AG09309 (cell line): ENCODE measurements around the gene OPRM1.
"Not testable (repeated sequence)": the region's sequence is repeated elsewhere in the genome, so short reads cannot be mapped to it uniquely, and the experiment has no call there.

Experiments
- DNase-seq: peaks from one replicate; pipeline ENCODE4 v3.0.0-alpha.2; 2010; ENCODE audit warnings: low read depth
- H3K4me3 ChIP-seq: 2 replicates; pipeline ENCODE4 v1.5.1; 2011; ENCODE audit warnings: mild to moderate bottlenecking, low read depth, low read length, moderate library complexity; ENCODE audit not compliant: control insufficient read depth
- CTCF ChIP-seq: IDR thresholded peaks from 2 replicates; pipeline ENCODE4 v1.5.1; 2011; ENCODE audit warnings: mild to moderate bottlenecking, low read depth, low read length, inconsistent platforms; ENCODE audit not compliant: insufficient read depth, control insufficient read depth; ENCODE audit errors: missing control alignments

OPRM1 gene

GRCh38 chr6:154071711-154072110 lies 32.7 kb downstream of the OPRM1 start:
- no peak for DNase-seq
- H3K4me3 ChIP-seq = no peak overlapping the region
- no peak for TF ChIP-seq CTCF

DNA sequence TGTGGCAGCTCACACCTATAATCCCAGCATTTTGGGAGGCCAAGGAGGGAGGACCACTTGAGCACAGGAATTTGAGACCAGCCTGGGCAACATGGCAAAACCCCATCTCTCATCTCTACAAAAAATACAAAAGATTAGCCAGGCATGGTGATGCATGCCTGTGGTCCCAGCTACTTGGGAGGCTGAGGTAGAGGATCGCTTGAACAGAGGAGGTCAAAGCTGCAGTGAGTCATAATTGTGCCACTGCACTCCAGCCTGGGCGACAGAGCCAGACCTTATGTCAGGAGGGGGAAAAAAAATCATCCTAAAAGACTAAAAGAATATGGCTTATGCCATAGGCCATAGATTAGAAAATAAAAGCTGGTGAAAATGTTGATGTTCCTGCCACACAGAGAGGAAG lies 39.6 kb downstream of the OPRM1 start:
- not testable (repeated sequence) for DNase-seq, H3K4me3 ChIP-seq

DNA sequence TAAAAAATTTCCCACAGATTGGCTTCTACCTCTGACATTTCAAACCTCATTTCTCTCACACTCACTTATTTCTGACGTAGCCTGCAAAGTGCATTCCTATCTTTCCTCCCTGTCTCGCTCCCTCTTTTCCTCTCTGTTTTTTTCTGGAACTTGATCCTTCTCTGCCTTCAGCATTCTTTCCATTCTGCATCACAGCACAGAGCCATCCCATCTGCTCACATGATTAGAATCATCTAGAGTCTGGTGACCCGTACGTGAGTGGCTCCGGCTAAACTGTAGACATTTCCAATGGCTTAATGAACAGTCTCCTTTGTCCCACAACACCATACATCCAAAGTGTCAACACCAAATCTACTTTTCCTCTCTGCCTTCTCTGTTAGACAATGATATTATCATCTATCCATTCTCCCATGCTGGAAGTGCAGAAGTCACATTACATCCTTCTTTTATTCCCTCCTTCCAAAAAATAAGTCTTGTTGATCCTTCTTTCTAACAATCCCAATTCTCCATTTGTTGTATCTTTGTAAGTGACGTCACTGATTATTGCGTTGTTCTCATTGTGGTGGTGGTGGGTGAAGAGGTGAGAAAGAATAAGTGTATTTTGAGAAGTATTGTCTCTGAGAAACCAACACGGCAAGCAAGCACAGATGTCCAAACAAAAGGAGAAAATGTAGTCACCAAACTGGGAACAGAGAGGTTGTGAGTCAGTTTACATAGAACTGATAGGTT lies 41.6 kb downstream of the OPRM1 start:
- TF ChIP-seq CTCF = no peak

DNA sequence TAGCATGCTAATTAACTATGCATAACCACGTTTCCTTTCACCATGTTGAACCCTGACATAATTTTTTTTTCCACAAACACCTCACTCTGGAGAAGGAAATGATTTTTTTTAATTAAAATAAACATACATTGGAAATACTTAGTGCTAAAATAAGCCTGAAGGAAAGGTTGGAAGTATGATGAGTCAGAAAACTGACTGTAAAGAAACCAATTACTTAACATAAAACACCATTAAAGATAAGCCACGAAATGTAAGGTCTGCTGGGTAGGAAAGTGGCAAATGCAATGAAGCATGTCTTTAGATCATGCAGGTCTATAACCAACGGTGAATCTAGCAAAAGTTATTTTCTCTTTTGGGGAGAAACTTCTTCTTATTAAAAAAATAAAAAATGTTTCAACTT lies 47.5 kb downstream of the OPRM1 start:
- H3K4me3 ChIP-seq = no peak overlapping the region
- no peak for DNase-seq
- TF ChIP-seq CTCF = no peak

More for the DNA sequence above, 41.6 kb downstream of the OPRM1 start:
- no peak overlapping the region for H3K4me3 ChIP-seq
- no peak for DNase-seq

DNA sequence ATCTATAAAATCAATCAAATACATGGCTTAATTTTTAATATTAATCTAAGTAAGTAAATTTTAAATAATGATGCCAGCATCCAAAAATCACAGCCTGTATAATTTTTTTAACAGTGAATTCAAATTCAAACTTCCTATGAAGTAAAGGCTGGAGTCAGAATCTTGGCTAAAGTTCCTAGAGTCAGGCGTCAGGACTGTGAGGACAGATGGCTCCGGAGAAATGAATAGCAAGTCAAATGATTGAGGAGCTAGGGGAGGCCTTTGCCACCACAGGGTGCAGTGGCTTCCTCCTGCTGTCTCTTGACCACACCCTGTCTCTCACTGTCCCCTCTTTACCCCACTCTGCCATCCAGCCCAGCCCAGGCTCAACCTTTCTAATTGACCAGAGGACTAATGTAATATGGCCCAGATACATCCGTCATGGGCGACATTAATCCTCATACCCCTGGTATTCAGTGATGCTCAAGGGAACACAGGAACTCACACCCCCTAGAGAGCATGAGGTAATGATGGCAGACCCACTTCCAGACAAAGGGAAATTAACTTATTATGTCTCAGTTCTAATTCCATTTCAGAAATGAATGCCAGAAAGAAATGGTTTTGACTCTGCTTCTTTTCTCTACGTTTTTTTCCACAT lies 53.4 kb downstream of the OPRM1 start:
- no peak overlapping the region for H3K4me3 ChIP-seq
- no peak for TF ChIP-seq CTCF
- no peak for DNase-seq

- H3K4me3 ChIP-seq = no peak overlapping the region
- TF ChIP-seq CTCF = no peak
- DNase-seq = no peak
Measured at GRCh38 chr6:154093231-154094044, 54.4 kb downstream of the OPRM1 start.

- TF ChIP-seq CTCF = no peak
- DNase-seq = no peak
- no peak overlapping the region for H3K4me3 ChIP-seq
Measured at GRCh38 chr6:154095571-154095970, 56.5 kb downstream of the OPRM1 start.
